Measurements from ENCODE around the gene MORN1.

DNA sequence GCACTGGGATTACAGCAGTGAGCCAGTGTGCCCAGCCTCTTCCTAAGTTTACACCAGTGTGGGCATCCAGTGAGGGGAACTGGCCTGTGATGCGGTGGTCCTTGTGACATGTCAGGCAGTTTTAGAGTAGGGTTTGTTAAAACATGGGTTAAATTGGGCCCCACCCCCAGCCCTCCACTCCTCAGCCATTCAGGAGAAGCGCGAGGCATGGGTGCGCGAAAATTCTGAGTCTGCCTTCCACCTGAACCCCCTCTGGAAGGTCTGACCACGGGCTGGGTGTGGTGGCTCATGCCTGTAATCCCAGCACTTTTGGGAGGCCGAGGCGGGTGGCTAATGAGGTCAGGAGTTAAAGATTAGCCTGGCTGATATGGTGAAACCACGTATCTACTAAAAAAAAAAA is 111.5 kb downstream of the MORN1 start:
- TF ChIP-seq, protein P1, sequence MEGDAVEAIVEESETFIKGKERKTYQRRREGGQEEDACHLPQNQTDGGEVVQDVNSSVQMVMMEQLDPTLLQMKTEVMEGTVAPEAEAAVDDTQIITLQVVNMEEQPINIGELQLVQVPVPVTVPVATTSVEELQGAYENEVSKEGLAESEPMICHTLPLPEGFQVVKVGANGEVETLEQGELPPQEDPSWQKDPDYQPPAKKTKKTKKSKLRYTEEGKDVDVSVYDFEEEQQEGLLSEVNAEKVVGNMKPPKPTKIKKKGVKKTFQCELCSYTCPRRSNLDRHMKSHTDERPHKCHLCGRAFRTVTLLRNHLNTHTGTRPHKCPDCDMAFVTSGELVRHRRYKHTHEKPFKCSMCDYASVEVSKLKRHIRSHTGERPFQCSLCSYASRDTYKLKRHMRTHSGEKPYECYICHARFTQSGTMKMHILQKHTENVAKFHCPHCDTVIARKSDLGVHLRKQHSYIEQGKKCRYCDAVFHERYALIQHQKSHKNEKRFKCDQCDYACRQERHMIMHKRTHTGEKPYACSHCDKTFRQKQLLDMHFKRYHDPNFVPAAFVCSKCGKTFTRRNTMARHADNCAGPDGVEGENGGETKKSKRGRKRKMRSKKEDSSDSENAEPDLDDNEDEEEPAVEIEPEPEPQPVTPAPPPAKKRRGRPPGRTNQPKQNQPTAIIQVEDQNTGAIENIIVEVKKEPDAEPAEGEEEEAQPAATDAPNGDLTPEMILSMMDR (IDR thresholded peaks at IDR 0.05) = no peak
- TF ChIP-seq POLR2AphosphoS5 (IDR thresholded peaks at IDR 0.05) (no peak), EP300 (IDR thresholded peaks at IDR 0.05) (no peak)
